Sigmoid colon (tissue), 4 donors: ENCODE data around the gene ITGB8.

ENCODE experiments used
- CTCF ChIP-seq, 4 experiments: fragments of 450-650 bp in 3 of 4; fragments of 200-600 bp in 1 of 4; IDR thresholded peaks; one replicate each; pipeline ENCODE4 v1.5.1; 2016 to 2019; ENCODE audit warnings: antibody characterized with exemption in 4 of 4, mild to moderate bottlenecking in 3 of 4, moderate library complexity in 2 of 4
- EP300 ChIP-seq, 4 donors: sonication (generic); formaldehyde crosslinking; IDR thresholded peaks; one replicate each; pipeline ENCODE4 v1.6.1; 2017; ENCODE audit warnings: antibody characterized with exemption in 4 of 4
- POLR2A ChIP-seq, 2 donors: fragments of 450-650 bp; IDR thresholded peaks; one replicate each; pipeline ENCODE4 v1.6.1; 2016; ENCODE audit warnings: antibody characterized with exemption in 2 of 2, mild to moderate bottlenecking in 2 of 2, moderate library complexity in 2 of 2
- POLR2AphosphoS5 ChIP-seq, 4 donors: sonication (generic); formaldehyde crosslinking; IDR thresholded peaks; one replicate each; pipeline ENCODE4 v1.6.1; 2017; ENCODE audit warnings: antibody characterized with exemption in 4 of 4

DNA sequence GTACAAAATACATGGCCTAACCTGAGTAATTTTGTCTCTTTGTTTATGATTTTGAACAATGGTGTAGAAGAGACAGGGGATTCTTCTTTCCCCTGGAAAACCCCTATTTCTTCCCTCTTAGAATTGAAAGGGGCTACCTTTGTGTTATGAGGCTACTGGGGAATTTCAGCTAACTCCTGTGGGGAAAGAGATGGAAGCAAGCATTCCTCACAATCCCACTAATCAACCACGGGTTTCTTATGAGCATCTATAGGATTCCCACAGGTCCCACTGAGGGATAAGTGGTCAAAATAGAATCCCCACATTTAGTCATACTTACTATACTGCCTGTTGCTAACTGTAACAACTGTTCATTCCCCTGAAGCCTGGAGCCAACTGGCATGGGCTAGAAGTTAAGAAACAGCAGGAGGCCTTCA is 32.2 kb upstream of the ITGB8 start:
- no peak for TF ChIP-seq POLR2AphosphoS5 (IDR thresholded peaks at IDR 0.05)
- no peak for TF ChIP-seq CTCF (IDR thresholded peaks at IDR 0.05)
- TF ChIP-seq POLR2A (IDR thresholded peaks at IDR 0.05): no peak
- TF ChIP-seq EP300 (IDR thresholded peaks at IDR 0.05): no peak
